HG02678 (cell line): ENCODE results near the gene STX8.
"Not testable (repeated sequence)": the region's sequence is repeated elsewhere in the genome, so short reads cannot be mapped to it uniquely, and the experiment has no call there.

Source experiments
- ATAC-seq: cut with Tn5 transposase; IDR thresholded peaks from one replicate; pipeline ENCODE4 v1.9.1; 2021; ENCODE audit warnings: mild to moderate bottlenecking, moderate library complexity; ENCODE audit not compliant: unreplicated experiment

The STX8 gene

DNA sequence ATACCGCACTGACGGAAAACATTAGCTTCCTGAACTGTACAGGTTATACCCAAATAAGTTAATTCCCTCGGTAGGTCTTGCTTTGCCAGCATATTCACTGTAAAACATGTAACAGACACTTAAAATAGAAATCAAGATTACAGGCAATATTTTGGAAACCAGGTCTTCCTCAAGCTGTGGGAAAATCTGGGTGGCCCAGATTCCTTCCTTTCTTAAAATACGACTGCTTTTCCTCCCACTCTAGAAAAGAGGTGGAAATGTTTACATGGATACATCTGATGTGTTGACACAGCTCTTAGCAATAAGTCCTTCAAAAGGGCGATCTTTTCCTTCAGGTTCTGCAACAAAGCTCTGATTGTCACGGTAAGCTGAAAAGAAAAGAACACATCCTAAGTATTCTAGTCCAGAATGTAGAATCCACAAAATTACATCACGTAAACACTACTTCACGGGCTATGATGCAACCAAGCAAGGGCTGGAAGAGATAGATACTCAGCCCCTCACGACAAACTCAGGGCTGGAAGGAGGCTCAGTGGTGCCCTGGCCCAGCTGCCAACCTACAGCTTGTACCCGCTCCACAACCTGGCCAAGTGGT is 18.4 kb downstream of the STX8 start:
- ATAC-seq = no peak

DNA sequence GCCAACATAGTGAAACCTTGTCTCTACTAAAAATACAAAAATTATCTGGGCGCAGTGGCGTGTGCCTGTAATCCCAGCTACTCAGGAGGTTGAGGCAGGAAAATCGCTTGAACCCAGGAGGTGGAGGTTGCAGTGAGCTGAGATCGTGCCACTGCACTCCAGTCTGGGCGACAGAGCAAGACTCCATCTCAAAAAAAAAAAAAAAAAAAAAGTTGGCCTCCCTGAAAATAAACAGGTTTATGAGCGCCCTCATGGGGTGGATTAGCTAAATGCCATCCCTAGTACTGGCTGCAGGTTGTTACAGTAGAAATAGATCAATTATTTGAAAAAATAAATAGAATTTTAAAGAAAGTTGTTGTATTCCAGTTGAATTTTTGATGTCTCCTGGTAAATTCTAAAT is 20.9 kb downstream of the STX8 start:
- ATAC-seq = not testable (repeated sequence)

- no peak for ATAC-seq
Observed at GRCh38 chr17:9553596-9553995, 22.0 kb downstream of the STX8 start.

- ATAC-seq = no peak
Observed at GRCh38 chr17:9553181-9553580, 22.4 kb downstream of the STX8 start.

DNA sequence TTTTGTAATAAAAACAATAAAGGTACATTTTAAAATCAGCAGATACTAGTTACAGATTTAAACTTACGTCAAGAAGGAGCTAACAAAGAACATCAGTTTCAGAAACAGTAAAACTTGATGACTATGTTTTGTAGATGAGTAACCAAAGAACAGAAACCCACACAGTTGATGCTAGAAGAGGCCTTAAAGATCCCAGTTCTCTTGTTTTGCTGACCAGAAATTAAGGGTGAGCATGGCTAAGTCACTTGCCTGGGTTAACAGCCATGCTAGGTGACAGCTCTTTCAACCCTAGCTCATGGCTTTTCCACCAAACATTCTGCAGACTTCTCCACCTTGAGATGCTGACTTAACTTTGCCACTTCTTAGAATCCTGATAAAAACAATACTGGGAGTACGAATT is 26.4 kb downstream of the STX8 start:
- ATAC-seq = no peak

- ATAC-seq = no peak
Observed at GRCh38 chr17:9544221-9544620, 31.4 kb downstream of the STX8 start.

- no peak for ATAC-seq
Observed at GRCh38 chr17:9541718-9542117, 33.9 kb downstream of the STX8 start.

GRCh38 chr17:9538626-9539025 is 37.0 kb downstream of the STX8 start:
- no peak for ATAC-seq

DNA sequence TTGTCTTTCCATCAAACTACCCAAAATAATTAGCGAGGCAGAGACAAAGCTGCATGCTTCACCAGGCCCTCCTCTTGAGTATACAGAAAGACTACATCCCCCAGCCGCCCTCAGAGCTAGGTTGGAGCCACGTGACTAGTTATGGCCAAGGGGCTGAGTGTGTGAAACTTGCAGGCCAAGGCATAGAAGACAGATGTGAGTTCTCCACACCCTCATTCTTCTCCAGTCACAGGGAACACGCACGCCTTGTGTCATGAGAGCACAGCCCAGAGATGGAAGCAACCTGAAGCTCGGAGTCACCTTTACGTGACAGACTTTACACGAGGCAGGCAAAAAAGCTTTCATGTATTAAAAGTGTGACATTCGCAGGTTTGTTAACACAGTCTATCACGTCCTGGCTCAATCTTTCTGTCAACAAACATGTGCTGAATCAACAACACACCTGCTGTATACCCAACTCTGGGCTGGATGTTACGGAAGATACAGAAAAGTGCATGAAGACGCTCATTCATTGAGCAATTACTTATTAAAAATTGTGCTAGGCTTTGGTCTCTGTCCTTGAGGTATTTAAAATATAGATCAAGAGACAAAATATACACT is 38.3 kb downstream of the STX8 start:
- ATAC-seq = no peak

DNA sequence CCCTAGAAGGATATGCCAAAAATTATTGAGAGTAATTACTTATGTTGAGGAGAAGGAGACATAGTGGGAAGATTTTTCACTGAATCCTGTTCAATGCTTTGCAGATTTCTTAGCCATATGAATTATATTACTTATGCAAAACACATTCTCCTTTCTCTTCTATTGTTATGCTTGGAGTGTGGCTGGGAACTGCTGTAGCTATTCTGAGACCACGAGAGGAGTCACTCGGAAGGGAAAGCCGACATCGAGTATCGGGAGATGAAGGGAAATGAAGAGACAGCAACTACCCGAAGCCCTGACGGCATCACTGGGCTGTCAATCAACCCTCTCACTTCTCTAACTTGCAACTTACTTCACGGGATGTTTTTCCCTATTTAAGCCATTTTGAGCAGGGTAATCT is 39.6 kb downstream of the STX8 start:
- ATAC-seq = no peak

- no peak for ATAC-seq
Observed at GRCh38 chr17:9533441-9533840, 42.2 kb downstream of the STX8 start.

DNA sequence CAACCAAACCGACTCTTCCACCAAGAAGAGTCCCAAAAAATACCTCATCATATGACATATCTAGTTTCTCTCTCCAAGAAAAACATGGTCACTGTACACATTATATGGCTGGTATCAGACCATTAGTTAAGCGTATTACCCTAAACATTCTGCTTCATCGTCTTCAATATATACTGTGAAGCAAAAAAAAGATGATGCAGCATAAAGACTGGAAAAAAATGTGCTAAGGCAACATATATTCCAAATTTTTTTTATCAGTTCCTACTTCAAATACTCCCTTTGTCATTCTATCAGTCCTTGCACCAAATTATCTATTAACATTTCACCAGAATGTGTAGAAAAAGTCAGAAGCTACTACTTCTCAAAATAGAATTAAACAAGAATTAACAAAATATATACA is 42.9 kb downstream of the STX8 start:
- no peak for ATAC-seq

DNA sequence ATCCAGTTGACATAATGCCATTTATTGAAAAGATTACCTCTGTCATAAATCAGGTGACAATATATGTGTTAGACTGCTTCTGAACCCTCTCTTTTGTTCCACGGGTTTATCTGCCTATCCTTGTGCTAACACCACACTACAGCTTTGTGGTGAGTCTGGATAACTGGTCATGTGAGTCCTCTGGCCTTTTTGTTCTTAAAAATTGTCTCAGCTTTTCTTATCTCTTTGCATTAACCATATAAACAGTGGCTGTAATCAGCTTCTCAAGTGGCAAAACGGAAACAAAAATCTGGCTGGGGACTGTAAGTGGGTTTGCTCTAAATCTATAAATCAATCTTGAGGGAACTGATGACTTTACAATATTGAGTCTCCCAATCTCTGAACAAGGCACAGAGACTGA is 44.6 kb downstream of the STX8 start:
- no peak for ATAC-seq

- ATAC-seq = no peak
Observed at GRCh38 chr17:9529033-9529700, 46.5 kb downstream of the STX8 start.

- ATAC-seq = no peak
Observed at GRCh38 chr17:9527788-9528187, 47.8 kb downstream of the STX8 start.

- ATAC-seq = no peak
Observed at GRCh38 chr17:9522074-9522473, 53.5 kb downstream of the STX8 start.

DNA sequence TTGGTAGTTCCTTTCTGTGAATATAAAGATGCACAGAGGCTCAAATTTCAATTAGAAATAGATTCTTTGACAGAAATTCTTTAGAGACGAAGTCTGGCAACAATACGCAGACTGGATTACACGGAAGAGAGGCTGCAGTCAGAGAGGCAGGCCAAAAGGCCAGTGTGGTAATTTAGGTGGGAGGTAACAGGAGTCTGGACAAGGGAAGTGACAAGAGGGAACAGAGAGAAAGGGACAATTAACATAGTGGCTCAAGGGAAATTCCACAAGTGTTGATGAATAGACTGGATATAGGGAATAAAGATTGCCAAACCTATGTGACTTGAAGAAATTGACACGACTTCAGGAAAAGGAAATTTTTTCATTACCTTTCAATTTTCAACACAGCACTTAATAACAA is 54.6 kb downstream of the STX8 start:
- ATAC-seq = no peak

- no peak for ATAC-seq
Observed at GRCh38 chr17:9520649-9521048, 55.0 kb downstream of the STX8 start.

DNA sequence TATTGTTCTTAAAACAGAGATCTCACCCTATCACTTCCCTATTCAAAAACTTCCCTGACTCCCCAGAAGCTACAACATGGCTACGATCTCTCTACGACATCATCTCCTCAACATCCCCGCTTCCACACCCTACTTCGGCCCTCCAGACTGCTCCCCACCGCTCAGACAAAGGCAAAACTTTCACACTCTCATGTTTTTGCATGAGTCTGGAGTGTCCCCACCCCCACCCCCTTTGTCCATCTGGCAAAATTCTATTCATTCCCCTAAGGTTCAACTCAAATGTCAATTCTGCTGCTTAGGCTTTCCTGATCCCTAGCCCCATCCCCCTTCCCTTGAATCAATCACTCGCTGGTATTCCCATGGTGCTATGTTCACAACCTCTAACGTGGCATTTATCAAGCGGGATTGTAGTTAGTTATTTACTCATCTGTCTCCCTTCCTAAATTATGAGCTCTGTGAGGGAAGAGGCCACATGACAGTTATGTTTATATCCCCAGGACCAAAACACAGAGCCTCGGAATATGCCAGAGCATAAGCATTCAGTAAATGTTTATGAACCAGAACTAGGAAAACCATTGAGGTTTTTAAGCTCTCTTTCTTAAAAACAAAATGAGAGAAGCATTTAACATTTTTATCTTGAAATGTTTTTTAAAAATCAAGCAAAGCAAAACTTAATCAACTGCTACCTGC is 55.9 kb downstream of the STX8 start:
- ATAC-seq = no peak

GRCh38 chr17:9517396-9517795 is 58.2 kb downstream of the STX8 start:
- ATAC-seq = no peak

DNA sequence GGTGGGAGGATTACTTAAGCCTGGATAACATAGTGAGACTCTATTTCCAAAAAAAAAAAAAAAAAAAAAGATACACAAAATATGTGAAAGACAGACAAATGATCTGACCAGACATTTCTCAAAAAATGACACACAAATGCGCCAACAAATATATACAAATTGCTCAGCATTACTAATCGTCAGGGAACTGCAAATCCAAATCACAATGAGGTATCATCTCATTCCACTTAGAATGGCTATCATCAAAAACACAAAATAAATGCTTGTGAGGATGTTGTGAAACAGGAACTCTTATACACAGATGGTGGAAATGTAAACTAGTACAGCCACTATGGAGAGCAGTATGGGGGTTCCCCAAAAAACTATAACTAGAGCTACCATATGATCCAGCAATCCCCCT is 62.4 kb downstream of the STX8 start:
- ATAC-seq = no peak
